Measurements from ENCODE around the gene TMPRSS12.
"Not testable (repeated sequence)": the region's sequence is repeated elsewhere in the genome, so short reads cannot be mapped to it uniquely, and the experiment has no call there.

Gene TMPRSS12

GRCh38 chr12:50908479-50908878 is 65.8 kb downstream of the TMPRSS12 start:
- H3K4me3 Mint-ChIP-seq; H3K27ac Mint-ChIP-seq; H3K4me1 Mint-ChIP-seq (ENCODE audit: low read depth); H3K27me3 Mint-ChIP-seq: not testable (repeated sequence)
- Mint-ChIP-seq H3K36me3 (peaks cover 11% of the 10 kb centered on the region), H3K9me3 (ENCODE audit: low read depth) (peaks cover 13% of the 10 kb centered on the region)

GRCh38 chr12:50912361-50912760 is 69.6 kb downstream of the TMPRSS12 start:
- H3K4me1 Mint-ChIP-seq (ENCODE audit: low read depth); H3K27me3 Mint-ChIP-seq; H3K27ac Mint-ChIP-seq; H3K4me3 Mint-ChIP-seq: not testable (repeated sequence)
- Mint-ChIP-seq H3K9me3 (ENCODE audit: low read depth) (peaks cover 23% of the 10 kb centered on the region), H3K36me3 (peaks cover 21% of the 10 kb centered on the region)

- no peak overlapping the region for H3K27ac Mint-ChIP-seq
These were observed 70.5 kb downstream of the TMPRSS12 start for GRCh38 chr12:50913224-50913623.

GRCh38 chr12:50914872-50915484 is 72.3 kb downstream of the TMPRSS12 start:
- Mint-ChIP-seq H3K4me3 (no peak overlapping the region), H3K27me3 (no peaks in the 10 kb centered on the region), H3K36me3 (peaks cover 25% of the 10 kb centered on the region), H3K9me3 (ENCODE audit: low read depth) (peaks cover 27% of the 10 kb centered on the region), H3K27ac (no peak overlapping the region), H3K4me1 (ENCODE audit: low read depth) (no peaks in the 10 kb centered on the region)

More at GRCh38 chr12:50913224-50913623, 70.5 kb downstream of the TMPRSS12 start:
- H3K4me1 Mint-ChIP-seq (ENCODE audit: low read depth), result no peaks in the 10 kb centered on the region
- no peaks in the 10 kb centered on the region for H3K27me3 Mint-ChIP-seq
- H3K9me3 Mint-ChIP-seq (ENCODE audit: low read depth), result peaks cover 27% of the 10 kb centered on the region
- no peak overlapping the region for H3K4me3 Mint-ChIP-seq
- peaks cover 25% of the 10 kb centered on the region for H3K36me3 Mint-ChIP-seq

GRCh38 chr12:50916292-50916691 is 73.6 kb downstream of the TMPRSS12 start:
- Mint-ChIP-seq H3K4me1 (ENCODE audit: low read depth) (no peaks in the 10 kb centered on the region), H3K36me3 (peaks cover 25% of the 10 kb centered on the region), H3K27ac (no peak overlapping the region), H3K27me3 (no peaks in the 10 kb centered on the region), H3K4me3 (no peak overlapping the region), H3K9me3 (ENCODE audit: low read depth) (peaks cover 23% of the 10 kb centered on the region)

GRCh38 chr12:50918584-50919316 is 76.0 kb downstream of the TMPRSS12 start:
- peaks cover 11% of the 10 kb centered on the region for H3K9me3 Mint-ChIP-seq (ENCODE audit: low read depth)
- no peak overlapping the region for H3K27ac Mint-ChIP-seq
- H3K36me3 Mint-ChIP-seq, result peaks cover 11% of the 10 kb centered on the region
- H3K4me1 Mint-ChIP-seq (ENCODE audit: low read depth), result peaks cover 12% of the 10 kb centered on the region
- no peak overlapping the region for H3K4me3 Mint-ChIP-seq
- H3K27me3 Mint-ChIP-seq, result no peaks in the 10 kb centered on the region

- peak overlapping the region; percentile 46 for H3K4me3 Mint-ChIP-seq
- peaks cover 1% of the 10 kb centered on the region for H3K36me3 Mint-ChIP-seq
- H3K27ac Mint-ChIP-seq, result peak overlapping the region; percentile 62
- H3K27me3 Mint-ChIP-seq, result no peaks in the 10 kb centered on the region
- H3K9me3 Mint-ChIP-seq (ENCODE audit: low read depth), result peaks cover 2% of the 10 kb centered on the region
- H3K4me1 Mint-ChIP-seq (ENCODE audit: low read depth), result peaks cover 45% of the 10 kb centered on the region
These were observed 80.1 kb downstream of the TMPRSS12 start for GRCh38 chr12:50922820-50923219.

GRCh38 chr12:50923361-50924130 is 80.8 kb downstream of the TMPRSS12 start:
- peaks cover 45% of the 10 kb centered on the region for H3K4me1 Mint-ChIP-seq (ENCODE audit: low read depth)
- no peaks in the 10 kb centered on the region for H3K27me3 Mint-ChIP-seq
- H3K36me3 Mint-ChIP-seq, result no peaks in the 10 kb centered on the region
- H3K9me3 Mint-ChIP-seq (ENCODE audit: low read depth), result no peaks in the 10 kb centered on the region
- H3K27ac Mint-ChIP-seq, result peak overlapping the region; percentile 76
- H3K4me3 Mint-ChIP-seq, result peak overlapping the region; percentile 79

GRCh38 chr12:50924131-50924438 is 81.4 kb downstream of the TMPRSS12 start:
- Mint-ChIP-seq H3K4me3 (peak overlapping the region; percentile 79), H3K27ac (peak overlapping the region; percentile 76), H3K36me3 (no peaks in the 10 kb centered on the region), H3K4me1 (ENCODE audit: low read depth) (peaks cover 45% of the 10 kb centered on the region), H3K9me3 (ENCODE audit: low read depth) (no peaks in the 10 kb centered on the region), H3K27me3 (no peaks in the 10 kb centered on the region)

GRCh38 chr12:50924439-50925341 is 82.0 kb downstream of the TMPRSS12 start:
- Mint-ChIP-seq H3K27me3 (no peaks in the 10 kb centered on the region), H3K36me3 (no peaks in the 10 kb centered on the region), H3K27ac (peak overlapping the region; percentile 70), H3K4me1 (ENCODE audit: low read depth) (peaks cover 45% of the 10 kb centered on the region), H3K4me3 (peak overlapping the region; percentile 79), H3K9me3 (ENCODE audit: low read depth) (no peaks in the 10 kb centered on the region)

GRCh38 chr12:50925342-50925651 is 82.6 kb downstream of the TMPRSS12 start:
- Mint-ChIP-seq H3K4me1 (ENCODE audit: low read depth) (peaks cover 45% of the 10 kb centered on the region), H3K4me3 (peak overlapping the region; percentile 79), H3K27me3 (no peaks in the 10 kb centered on the region), H3K36me3 (no peaks in the 10 kb centered on the region), H3K27ac (peak overlapping the region; percentile 70), H3K9me3 (ENCODE audit: low read depth) (no peaks in the 10 kb centered on the region)

GRCh38 chr12:50925920-50926319 is 83.2 kb downstream of the TMPRSS12 start:
- Mint-ChIP-seq H3K36me3 (no peaks in the 10 kb centered on the region), H3K4me3 (peak overlapping the region; percentile 63), H3K27me3 (no peaks in the 10 kb centered on the region), H3K4me1 (ENCODE audit: low read depth) (peaks cover 45% of the 10 kb centered on the region), H3K9me3 (ENCODE audit: low read depth) (no peaks in the 10 kb centered on the region), H3K27ac (no peak overlapping the region)

- Mint-ChIP-seq H3K4me3 (no peak overlapping the region), H3K27ac (no peak overlapping the region), H3K9me3 (ENCODE audit: low read depth) (no peaks in the 10 kb centered on the region), H3K4me1 (ENCODE audit: low read depth) (peaks cover 45% of the 10 kb centered on the region), H3K36me3 (no peaks in the 10 kb centered on the region), H3K27me3 (no peaks in the 10 kb centered on the region)
These were observed 83.7 kb downstream of the TMPRSS12 start for GRCh38 chr12:50926415-50926814.

GRCh38 chr12:50926932-50927331 is 84.2 kb downstream of the TMPRSS12 start:
- not testable (repeated sequence) for H3K9me3 Mint-ChIP-seq (ENCODE audit: low read depth); H3K27me3 Mint-ChIP-seq; H3K27ac Mint-ChIP-seq; H3K4me3 Mint-ChIP-seq; H3K36me3 Mint-ChIP-seq
- peaks cover 45% of the 10 kb centered on the region for H3K4me1 Mint-ChIP-seq (ENCODE audit: low read depth)

- Mint-ChIP-seq H3K27ac (no peak overlapping the region), H3K36me3 (no peaks in the 10 kb centered on the region), H3K4me3 (no peak overlapping the region), H3K9me3 (ENCODE audit: low read depth) (no peaks in the 10 kb centered on the region), H3K27me3 (no peaks in the 10 kb centered on the region), H3K4me1 (ENCODE audit: low read depth) (peaks cover 44% of the 10 kb centered on the region)
These were observed 84.6 kb downstream of the TMPRSS12 start for GRCh38 chr12:50927356-50927755.
